DMS114 treated with DMSO at 0.1 percent for 48 hours (cell line): ENCODE results near the gene SRGAP1.

Source experiments
- DNase-seq: peaks from one replicate; lab custom pipeline; 2025; ENCODE audit not compliant: unreplicated experiment; lab: John Stamatoyannopoulos, UW

SRGAP1 gene

GRCh38 chr12:63905544-63905943 lies 61.0 kb downstream of the SRGAP1 start:
- DNase-seq, result no peak

GRCh38 chr12:63906876-63907275 lies 62.4 kb downstream of the SRGAP1 start:
- no peak for DNase-seq

GRCh38 chr12:63907561-63907960 lies 63.1 kb downstream of the SRGAP1 start:
- no peak for DNase-seq

- no peak for DNase-seq
Measured at GRCh38 chr12:63909746-63910145, 65.2 kb downstream of the SRGAP1 start.

- no peak for DNase-seq
Measured at GRCh38 chr12:63911341-63911740, 66.8 kb downstream of the SRGAP1 start.

- no peak for DNase-seq
Measured at GRCh38 chr12:63912651-63913050, 68.2 kb downstream of the SRGAP1 start.

- DNase-seq, result no peak
Measured at GRCh38 chr12:63913929-63914328, 69.4 kb downstream of the SRGAP1 start.

- no peak for DNase-seq
Measured at GRCh38 chr12:63915105-63915800, 70.8 kb downstream of the SRGAP1 start.

GRCh38 chr12:63916561-63917476 lies 72.3 kb downstream of the SRGAP1 start:
- DNase-seq, result no peak

- DNase-seq, result no peak
Measured at GRCh38 chr12:63917477-63917862, 73.0 kb downstream of the SRGAP1 start.

GRCh38 chr12:63917864-63918799 lies 73.6 kb downstream of the SRGAP1 start:
- no peak for DNase-seq

GRCh38 chr12:63918800-63919300 lies 74.3 kb downstream of the SRGAP1 start:
- no peak for DNase-seq

GRCh38 chr12:63919756-63920155 lies 75.3 kb downstream of the SRGAP1 start:
- DNase-seq, result no peak

- no peak for DNase-seq
Measured at GRCh38 chr12:63921157-63921556, 76.7 kb downstream of the SRGAP1 start.

- no peak for DNase-seq
Measured at GRCh38 chr12:63922474-63922873, 78.0 kb downstream of the SRGAP1 start.

- DNase-seq, result no peak
Measured at GRCh38 chr12:63924781-63925180, 80.3 kb downstream of the SRGAP1 start.

GRCh38 chr12:63927511-63927910 lies 83.0 kb downstream of the SRGAP1 start:
- no peak for DNase-seq

GRCh38 chr12:63928305-63928704 lies 83.8 kb downstream of the SRGAP1 start:
- DNase-seq, result no peak

GRCh38 chr12:63929426-63929825 lies 84.9 kb downstream of the SRGAP1 start:
- no peak for DNase-seq

GRCh38 chr12:63930971-63931370 lies 86.5 kb downstream of the SRGAP1 start:
- no peak for DNase-seq

- no peak for DNase-seq
Measured at GRCh38 chr12:63931703-63932102, 87.2 kb downstream of the SRGAP1 start.
